DOHH2 (cell line): ENCODE results near the gene CDK5RAP2.

Source experiments
- EZH2phosphoT487 ChIP-seq: fragments of 200-600 bp; sonication (generic); IDR thresholded peaks from 2 replicates; pipeline ENCODE4 v1.6.1; 2017; ENCODE audit warnings: borderline replicate concordance, mild to moderate bottlenecking, antibody characterized with exemption, low read length, moderate library complexity, mixed read lengths
- TF ChIP-seq, protein P1 (sequence below): fragments of 200-600 bp; sonication (generic); IDR thresholded peaks from one replicate; pipeline ENCODE4 v1.5.1; 2014; ENCODE audit warnings: antibody characterized with exemption, mild to moderate bottlenecking, low read depth, low read length; ENCODE audit not compliant: poor library complexity, severe bottlenecking

DNA sequence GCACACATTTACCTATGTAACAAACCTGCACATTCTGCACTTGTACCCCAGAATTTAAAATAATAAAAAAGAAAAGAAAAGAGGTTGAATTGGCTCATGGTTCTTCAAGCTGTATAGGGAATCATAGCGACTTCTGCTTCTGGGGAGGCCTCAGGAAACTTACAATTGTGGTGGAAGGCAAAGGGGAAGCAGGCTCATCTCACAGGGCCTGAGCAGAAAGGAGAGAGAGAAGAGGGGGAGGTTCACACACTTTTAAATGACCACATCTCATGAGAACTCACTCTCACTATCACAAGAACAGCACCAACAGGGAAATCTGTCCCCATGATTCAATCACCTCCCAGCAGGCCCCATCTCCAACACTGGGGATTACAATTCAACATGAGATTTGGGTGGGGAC is 214.6 kb downstream of the CDK5RAP2 start:
- TF ChIP-seq, protein P1, sequence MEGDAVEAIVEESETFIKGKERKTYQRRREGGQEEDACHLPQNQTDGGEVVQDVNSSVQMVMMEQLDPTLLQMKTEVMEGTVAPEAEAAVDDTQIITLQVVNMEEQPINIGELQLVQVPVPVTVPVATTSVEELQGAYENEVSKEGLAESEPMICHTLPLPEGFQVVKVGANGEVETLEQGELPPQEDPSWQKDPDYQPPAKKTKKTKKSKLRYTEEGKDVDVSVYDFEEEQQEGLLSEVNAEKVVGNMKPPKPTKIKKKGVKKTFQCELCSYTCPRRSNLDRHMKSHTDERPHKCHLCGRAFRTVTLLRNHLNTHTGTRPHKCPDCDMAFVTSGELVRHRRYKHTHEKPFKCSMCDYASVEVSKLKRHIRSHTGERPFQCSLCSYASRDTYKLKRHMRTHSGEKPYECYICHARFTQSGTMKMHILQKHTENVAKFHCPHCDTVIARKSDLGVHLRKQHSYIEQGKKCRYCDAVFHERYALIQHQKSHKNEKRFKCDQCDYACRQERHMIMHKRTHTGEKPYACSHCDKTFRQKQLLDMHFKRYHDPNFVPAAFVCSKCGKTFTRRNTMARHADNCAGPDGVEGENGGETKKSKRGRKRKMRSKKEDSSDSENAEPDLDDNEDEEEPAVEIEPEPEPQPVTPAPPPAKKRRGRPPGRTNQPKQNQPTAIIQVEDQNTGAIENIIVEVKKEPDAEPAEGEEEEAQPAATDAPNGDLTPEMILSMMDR, result no peak
- TF ChIP-seq EZH2phosphoT487, result no peak
